T-helper 2 cell (primary cell): Measurements from ENCODE around the gene LPCAT1.

Experiments
- DNase-seq, 5 experiments: peaks; one replicate each; pipeline versions ENCODE4 v3.0.0 to v3.0.0-alpha.2; 2012 to 2022

Gene LPCAT1

DNA sequence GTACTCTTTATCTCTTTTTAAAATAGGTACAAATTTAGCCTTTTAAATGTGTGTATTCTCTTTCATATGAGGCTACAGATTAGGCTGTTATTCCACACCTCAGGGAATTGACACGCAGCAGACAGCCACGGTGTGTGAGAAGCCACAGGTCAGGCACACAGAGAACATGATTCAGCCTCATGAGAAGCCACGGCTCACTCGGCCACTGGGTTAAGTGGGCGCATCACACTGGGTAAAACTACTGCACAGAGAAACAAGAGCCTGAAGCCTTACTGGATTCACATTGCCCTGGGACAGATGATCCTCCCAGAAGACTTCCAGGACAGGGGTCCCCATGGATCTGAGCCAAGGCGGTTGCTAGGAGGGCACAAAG is 28.2 kb downstream of the LPCAT1 start:
- no peak for DNase-seq

DNA sequence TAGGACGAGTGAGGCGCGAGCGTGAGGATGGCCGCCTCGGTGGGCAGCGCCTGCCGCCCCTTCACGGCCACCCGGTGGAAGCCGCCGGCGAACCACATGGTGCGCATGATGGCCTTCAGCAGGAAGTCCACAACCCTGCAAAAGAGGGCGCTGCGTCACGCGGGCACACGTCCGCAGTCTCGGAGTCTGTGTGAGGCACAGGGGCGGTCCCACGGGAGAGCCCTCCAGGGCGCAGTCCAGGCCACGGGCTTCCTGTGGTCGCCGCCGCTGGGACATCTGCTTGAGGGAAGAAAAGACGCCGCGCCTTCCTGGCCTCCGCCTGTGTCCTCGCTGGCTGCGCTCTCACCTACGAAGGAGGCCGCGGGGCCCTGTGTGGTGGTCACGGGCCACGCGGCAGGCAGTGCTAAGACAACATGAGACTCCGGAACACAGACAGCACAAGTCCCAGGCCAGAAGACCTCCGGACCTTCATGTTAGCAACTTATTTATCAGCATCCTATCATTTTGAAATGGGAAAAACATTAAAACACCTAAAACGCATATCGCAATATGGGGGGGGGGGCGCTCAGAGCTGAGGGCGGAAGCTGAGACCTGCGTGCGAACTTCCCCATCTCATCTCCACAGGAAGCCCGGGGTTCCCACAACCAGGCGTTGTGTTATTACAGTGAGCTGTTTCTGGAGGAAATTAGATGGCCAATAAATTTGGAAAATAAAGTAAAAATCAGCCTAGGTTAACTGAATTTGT is 28.8 kb downstream of the LPCAT1 start:
- peak in 1 of 5 experiments; percentile 78 for DNase-seq

- DNase-seq: no peak
These were observed 29.8 kb downstream of the LPCAT1 start for GRCh38 chr5:1493941-1494340.

GRCh38 chr5:1493413-1493812 is 30.3 kb downstream of the LPCAT1 start:
- no peak for DNase-seq

GRCh38 chr5:1492757-1493156 is 31.0 kb downstream of the LPCAT1 start:
- DNase-seq: peak in 2 of 5 experiments; percentile 39 to 70

DNA sequence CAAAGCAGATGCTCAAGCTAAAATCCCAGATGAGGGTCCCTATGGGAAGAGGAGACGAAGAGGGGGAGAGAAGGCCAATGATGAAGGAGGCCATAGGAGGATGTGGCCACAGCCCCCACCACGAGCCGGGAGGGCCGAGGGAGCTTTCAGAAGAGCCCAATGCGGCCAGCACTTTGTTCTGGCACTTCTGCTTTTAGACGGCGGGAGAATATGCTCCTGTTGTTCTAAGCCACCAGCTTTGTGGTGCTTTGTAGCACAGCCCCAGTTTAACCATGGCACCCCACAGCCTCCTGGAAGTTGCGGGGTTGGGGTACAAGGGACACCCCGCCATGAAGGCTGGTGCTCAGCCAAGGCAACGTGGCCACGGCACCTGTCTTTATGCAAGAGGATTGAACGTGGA is 33.4 kb downstream of the LPCAT1 start:
- DNase-seq: no peak

DNA sequence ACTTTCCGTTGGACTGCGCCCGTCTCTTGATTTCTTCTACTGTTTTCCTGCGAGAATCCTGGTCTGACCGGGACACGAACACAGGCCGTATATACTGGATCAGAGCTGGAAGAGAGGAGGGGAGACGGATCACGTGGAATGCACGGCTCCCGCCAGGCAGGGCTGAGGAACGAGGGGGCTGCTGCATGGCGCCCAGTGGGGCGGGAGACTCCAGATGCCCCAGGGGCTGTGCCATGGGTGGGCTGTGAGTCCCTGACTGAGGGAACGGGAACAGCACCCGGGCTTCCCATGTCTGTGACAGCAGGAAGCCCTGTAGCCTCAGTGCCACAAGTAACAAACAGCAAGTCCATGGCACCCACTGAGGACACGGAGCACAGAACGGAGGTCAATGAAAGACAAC is 34.0 kb downstream of the LPCAT1 start:
- DNase-seq: no peak

DNA sequence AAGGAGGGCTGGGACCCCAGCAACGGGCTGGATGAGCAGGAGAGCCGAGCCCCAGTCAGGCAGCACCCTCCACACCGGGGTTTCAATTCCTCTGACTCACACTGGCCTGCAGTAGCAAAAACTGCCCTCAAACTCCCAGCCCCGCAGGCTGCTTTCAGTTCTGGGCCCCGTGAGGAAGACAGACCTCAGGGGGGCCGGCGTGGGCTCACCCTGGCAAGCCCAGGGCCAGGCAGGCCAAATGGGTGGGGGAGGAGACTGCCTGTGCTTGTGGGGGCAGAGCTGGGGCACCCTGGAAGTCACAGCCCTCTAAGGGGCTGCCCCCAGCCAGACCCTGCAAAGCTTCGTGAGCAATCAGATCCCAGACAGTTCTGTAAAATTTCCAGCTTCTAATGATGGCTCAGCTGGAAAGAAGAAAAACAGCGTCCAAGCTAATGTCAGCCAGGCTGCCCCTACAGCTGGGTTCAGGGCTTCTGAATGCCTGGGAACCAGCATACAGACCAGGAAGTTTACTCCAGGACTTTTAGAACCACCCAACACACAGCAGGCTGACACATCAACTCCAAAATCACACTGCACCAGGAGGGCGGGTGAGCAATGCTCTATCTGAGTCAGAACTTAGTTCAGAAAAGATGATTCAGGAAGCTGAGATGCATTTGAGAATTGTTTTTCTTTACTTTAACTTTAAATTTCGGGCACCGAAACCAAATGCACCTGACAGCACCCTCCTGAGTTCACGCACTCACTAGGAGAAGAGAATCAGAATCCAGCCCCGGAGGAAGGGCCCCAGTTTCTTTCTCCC is 34.7 kb downstream of the LPCAT1 start:
- peak in 2 of 5 experiments; percentile 24 to 59 for DNase-seq

DNA sequence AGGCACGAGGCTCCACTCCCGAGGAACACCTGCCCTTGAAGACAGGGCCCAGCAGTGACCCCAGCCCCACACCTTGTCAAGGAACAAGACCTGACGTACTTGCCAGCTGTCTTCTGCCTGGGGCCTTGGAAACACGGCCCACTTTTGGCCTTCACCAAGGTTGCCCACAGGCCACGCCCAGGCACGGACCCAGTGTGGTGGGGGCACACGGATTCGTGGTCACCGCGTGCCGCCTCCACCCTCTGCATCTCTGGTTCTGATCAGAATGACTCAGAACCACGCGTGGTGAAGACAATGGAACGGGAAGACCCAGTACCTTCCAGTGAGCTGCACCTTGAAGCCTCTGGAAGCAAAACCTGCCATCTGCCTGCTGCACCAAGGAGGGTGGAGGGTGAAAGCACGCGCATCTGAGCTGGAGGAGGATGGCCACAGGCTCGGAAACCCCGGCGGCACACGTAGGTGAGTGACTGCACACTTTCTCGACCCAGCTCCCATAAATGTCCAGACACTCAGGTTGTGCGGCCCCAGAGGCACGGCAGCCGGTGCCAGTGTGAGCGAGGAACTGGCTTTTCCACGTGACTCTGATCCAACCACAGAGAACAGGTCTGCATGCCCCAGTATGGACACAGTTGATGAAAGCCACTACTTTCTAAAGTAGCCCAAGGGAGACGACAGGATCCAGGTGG is 36.5 kb downstream of the LPCAT1 start:
- no peak for DNase-seq

GRCh38 chr5:1486271-1486670 is 37.5 kb downstream of the LPCAT1 start:
- DNase-seq: no peak

GRCh38 chr5:1485579-1486118 is 38.1 kb downstream of the LPCAT1 start:
- DNase-seq: no peak

- DNase-seq: no peak
These were observed 38.8 kb downstream of the LPCAT1 start for GRCh38 chr5:1484730-1485578.

DNA sequence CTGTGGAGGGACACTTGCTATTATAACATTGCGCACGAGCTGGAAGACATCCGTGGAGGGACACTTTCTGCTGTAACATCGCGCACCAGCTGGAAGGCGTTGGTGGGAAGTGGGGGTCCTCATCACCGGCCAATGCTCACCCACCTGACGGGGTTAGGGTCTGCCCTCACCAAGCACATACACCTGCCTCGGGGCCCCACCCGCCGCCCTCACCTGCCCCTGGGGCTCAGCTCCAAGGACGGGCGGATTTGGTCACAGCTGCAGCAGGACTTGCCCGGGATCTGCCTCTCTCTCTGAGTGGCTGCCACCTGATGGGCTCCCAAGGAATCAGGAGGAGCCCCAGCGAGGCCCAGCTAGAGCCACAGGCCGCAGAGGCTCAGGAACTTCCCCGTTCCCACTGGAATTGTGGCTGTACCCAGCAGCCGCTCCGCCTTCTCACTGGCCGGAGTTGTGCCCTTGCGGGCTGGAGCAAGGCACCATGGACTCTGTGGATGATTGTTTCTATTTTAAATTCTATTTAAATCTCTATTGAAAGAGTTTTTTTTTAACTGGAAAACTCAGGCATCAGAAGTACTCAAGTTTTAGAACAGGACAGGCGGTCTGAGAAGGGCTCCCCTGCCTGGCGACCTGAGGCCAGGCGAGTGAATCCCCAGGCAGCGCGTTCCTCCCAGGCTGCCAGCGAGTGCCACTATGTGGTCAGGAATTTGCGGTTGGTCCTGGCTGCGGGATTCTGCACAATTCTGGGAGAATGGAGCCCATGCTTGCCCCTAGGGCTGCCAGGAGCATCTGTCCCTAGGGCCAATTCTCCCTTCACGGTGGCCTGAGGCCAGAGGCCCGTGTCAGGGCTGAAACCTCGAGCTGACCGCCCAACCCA is 39.7 kb downstream of the LPCAT1 start:
- no peak for DNase-seq

DNA sequence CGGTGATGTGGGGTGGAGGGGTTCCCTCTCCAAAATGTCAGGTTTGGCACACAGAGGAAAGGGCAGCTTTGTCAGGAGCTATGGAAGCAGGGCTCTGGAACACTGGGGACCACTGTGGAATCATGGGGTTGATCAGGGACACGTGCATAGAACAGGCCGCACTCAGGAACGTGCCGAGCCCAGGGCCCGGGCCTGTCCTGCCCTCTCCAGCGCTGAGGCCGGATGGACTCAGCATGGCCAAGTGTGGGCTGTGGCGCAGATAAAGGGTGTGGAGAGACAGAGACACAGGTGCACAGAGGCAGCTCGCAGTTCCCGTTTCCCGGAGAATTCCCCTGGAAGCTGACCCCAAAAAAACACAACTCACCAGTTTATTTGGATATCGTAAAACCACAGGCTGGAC is 40.7 kb downstream of the LPCAT1 start:
- DNase-seq: no peak

- DNase-seq: no peak
These were observed 41.8 kb downstream of the LPCAT1 start for GRCh38 chr5:1481959-1482331.

GRCh38 chr5:1481266-1481958 is 42.3 kb downstream of the LPCAT1 start:
- DNase-seq: no peak

DNA sequence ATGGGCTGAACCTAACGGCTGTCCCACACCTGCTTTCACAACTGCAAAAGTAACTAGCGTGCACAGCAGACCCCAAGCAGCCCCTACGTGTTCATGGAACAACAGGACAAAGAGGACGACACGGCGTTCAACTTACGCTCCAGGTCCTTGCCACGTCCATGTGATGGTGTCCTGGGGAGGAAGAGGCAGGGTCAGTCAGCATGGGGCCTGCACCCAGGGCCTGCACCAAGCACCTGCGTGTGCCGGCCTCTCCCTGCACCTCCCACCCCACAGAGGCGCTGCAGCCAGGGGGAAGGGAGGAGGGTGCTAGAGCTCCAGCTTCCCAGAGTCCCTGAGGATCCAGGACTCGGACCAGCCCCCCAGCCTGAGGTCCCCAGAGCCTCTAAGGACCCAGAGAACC is 43.0 kb downstream of the LPCAT1 start:
- no peak for DNase-seq

DNA sequence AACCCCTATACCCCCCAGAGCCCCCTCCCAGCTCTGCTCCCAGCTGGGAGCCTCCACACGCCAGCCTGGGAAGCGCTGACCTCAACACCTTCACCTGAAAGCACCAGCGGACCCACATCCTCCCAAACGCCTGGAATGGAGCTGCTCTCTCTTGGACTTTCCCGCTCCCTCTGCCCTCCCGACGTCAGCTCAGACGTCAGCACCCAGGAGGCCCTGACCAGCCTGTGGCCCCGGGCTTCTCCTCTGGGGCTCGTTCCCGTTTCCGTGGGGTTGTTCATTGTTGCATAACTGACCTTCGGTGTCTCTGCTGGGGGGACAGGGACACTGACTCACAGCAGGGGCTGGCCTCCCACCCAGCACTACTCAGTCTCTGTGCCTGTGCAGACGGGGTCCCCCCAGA is 43.5 kb downstream of the LPCAT1 start:
- DNase-seq: no peak

DNA sequence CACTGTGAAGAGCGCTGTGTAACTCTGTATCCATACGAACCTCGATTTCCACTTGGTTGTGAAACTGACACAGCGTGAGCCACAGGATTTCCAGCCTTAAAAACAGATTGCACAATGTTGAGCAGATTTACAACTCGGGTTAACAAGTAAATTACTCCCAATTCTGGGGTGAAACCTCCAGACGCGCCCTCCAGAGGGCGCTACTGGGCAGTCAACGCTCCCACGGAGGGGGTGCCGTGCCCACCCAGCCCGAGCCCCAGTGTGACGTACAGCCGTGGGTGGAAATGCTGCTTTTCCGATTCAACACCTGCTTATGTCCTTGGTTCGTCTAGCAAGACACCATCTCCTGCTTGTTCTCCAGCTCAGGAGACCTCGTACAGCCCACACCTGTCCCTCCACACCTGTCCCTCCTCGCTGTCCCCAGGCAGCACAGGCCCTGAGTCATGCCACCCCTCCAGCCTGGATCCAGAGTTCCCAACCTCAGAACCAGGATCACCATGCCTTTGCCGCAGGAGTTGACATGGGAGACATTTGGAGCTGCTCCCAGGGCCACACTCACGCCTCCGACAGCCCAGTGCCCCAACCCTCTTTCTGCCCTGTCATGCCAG is 44.1 kb downstream of the LPCAT1 start:
- DNase-seq: peak in 3 of 5 experiments; percentile 24 to 40 (median 28)

DNA sequence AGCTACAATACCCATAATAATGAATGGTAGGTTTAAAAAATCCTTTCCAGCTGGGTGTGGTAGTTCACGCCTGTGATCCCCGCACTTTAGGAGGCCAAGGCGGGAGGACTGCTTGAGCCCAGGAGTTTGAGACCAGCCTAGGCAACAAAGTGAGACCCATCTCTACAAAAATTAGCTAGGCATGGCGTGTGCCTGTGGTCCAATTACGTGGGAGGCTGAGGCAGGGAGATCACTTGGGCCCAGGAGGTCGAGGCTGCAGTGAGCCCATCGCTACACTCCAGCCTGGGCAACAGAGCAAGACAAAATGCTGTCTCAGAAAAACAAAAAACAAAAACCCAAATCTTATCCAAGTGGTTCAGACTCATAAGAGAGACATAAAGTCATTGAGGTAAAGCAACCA is 44.7 kb downstream of the LPCAT1 start:
- no peak for DNase-seq
